GM19025 (cell line): ENCODE data around the gene DELE1.

Experiments
- ATAC-seq: cut with Tn5 transposase; IDR thresholded peaks from one replicate; pipeline ENCODE4 v1.9.1; 2021; ENCODE audit warnings: mild to moderate bottlenecking, low read depth, moderate library complexity; ENCODE audit not compliant: unreplicated experiment

DELE1 gene, protein sequence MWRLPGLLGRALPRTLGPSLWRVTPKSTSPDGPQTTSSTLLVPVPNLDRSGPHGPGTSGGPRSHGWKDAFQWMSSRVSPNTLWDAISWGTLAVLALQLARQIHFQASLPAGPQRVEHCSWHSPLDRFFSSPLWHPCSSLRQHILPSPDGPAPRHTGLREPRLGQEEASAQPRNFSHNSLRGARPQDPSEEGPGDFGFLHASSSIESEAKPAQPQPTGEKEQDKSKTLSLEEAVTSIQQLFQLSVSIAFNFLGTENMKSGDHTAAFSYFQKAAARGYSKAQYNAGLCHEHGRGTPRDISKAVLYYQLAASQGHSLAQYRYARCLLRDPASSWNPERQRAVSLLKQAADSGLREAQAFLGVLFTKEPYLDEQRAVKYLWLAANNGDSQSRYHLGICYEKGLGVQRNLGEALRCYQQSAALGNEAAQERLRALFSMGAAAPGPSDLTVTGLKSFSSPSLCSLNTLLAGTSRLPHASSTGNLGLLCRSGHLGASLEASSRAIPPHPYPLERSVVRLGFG

GRCh38 chr5:141923448-141924313 is at the start of gene DELE1:
Gene DELE1, plus strand, starts transcription at chr5:141923871. Its CDS starts 71 bp downstream, at chr5:141923942.
- ATAC-seq, result peak; percentile 97

GRCh38 chr5:141873933-141874261 is 49.8 kb upstream of the DELE1 start:
- no peak for ATAC-seq

DNA sequence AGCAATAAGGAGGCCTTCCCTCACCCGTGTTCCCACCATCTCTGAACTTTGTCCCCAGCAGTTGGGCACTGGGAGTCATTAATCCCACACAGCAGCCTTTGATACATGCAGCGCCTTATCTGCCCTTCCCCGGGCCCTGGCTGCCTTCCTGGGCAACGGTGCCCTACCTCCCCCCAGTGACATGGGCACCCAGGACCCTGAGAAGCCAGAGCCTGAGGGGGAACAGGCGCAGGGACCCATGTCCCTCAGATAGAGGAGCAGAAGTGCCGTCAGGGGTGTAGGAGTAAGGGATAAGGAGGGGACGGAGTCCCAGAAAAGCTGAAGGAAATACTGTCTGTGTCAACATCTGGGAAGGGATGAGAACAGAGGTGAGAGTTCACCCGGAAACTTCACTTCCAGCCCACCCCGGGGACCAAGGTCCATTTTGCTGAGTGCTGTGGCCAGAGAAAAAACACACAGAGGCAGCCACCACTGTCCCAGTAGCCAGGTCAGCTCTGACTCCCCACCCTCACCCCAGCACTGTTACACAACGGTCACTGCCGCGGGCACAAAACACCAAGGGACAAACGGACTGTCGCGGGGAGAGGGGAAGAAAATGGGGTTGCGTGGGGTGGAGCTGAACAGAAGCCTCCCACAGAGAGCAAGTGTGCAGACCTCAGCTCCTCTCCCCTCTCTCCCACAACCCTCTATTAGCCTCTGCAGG is 49.3 kb upstream of the DELE1 start:
- ATAC-seq, result no peak

GRCh38 chr5:141875022-141875740 is 48.5 kb upstream of the DELE1 start:
- no peak for ATAC-seq

- ATAC-seq, result no peak
Observed at GRCh38 chr5:141875795-141876627, 47.7 kb upstream of the DELE1 start.

DNA sequence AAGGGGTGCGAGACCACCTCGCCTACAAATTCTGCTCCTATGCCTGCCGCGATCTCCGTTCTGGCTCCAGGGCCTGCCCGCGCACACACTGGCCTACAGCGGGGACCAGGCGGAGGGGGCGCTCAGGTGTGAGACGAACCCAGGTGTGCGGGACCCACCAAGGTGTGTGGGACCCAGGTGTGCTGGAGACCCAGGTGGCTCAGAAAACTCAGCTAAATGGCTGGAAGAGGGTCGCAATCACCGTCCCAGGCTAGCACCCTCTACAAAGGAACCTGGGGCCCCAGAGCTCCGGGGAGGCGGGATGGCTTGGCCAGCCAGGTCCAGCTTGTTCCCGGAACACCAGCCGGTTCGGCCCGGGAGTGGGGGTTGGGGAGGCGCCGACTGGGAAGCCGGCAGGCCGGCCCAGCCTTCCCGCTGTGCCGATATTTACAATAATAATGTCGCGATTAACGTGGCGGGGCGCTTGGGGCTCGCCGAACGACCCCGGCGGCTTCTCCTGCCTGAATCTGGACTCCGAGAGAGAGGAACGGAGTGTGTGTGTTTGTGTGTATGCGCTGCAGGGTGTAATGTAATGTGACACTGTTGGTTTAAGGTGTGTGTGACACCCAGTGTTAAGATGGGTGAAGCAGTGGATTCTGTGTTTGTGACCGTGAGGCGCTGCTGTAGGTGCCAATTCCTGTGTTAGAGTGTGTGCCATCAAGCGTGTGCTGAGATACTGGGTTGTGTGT is 46.9 kb upstream of the DELE1 start:
- no peak for ATAC-seq

DNA sequence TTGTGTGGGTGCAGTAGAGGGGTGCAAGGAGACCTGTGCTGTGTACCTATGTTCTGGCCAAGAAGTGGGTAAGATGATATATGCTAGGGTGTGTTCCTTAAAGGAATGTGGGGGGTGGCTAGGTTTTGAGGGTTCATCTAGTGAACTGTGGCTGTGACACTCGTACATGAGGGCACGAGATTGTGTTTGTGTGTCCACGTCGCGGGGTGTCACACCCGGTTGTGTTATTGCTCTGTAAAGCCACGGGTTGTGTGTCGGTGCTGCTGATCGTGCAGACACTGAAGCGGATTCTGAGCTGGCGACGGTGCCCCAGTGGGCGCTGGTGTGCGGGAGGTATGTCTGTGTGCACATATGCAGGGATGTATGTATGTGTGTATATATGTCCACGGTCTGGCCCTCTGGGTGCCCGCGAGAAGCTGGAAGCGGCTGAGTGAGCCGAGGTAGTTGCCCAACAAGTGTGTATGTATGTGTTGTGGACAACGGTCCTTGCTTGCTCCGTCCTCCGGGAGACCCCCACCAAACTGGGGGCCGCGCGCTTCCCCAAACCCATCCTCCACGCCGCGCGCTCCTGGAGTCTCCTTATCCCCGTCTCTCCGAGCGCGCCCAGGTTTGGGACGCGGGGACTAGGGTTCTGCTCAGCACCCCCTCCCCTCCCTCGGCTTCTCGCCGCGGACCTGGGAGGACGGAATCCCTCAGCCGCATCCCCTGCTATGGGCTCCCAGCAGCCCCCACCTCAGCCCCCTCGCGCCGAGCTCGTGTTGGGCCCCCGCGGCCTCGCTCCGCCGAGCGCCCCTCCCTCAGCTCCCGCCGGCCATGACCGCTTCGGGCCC is 46.1 kb upstream of the DELE1 start:
- no peak for ATAC-seq

- no peak for ATAC-seq
Observed at GRCh38 chr5:141878186-141878710, 45.4 kb upstream of the DELE1 start, which contains the start of gene PCDH1. Gene PCDH1, minus strand, starts transcription at chr5:141878410. Its CDS starts 148 bp downstream, at chr5:141878262.

GRCh38 chr5:141878711-141879425 is 44.8 kb upstream of the DELE1 start:
- ATAC-seq, result peak; percentile 89

DNA sequence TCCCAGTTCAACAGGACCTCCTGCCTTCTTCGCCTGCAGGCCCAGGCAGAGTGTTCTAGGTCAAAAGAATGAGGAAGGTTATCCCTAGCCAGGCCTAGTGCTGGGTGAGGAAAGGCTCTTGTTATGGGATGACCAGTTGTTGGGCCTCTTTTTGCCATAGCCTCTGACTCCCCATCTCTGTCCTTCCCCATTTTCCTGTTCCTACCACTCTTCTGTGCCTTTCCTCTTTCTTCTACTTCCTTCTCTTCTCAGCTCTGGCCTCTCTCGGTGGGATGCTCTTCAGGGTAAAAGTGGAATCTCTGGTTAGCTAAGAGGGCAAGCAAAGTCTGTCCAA is 44.3 kb upstream of the DELE1 start:
- ATAC-seq, result no peak

GRCh38 chr5:141879941-141880738 is 43.5 kb upstream of the DELE1 start:
- ATAC-seq, result no peak

DNA sequence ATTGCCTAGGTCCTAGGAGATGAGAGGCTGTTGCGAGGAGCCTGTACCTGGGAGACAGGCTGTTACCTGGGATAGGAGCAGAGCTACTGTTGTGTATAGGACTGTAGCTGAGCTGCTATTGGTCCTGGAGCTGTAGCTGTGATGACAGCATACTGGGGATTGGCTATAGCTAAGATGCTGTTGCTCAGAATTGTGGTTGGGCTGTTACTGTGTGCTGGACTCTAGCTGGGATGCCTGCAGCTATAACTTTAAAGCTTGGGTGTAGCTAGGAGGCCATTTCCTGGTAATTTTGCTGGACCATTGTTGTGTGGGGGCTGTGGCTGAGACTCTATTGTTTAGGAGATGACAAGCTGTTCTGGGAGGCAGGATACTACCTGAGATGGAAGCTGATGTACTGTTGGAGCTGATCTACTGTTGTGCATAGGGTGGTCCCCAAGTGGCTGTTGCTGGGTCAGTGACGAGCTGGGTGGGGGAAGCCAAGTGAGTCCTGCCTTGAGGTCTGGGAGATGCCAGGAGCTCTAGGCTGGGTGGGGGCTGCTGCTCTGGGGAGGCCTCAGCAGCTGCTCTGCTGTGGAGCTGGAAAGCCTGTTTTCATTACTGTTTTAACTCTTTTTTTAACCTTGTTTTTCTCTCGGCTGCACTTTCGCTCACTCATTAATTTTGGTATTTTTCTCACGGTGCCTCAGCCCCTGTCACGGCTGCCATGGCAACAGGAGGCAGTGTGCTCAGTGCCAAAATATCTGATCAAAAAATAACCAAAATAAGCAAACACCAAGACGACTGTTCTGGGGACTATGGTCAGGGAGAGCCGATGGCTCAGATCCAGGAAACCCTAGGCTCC is 42.5 kb upstream of the DELE1 start:
- no peak for ATAC-seq

- ATAC-seq, result no peak
Observed at GRCh38 chr5:141881886-141882285, 41.8 kb upstream of the DELE1 start.

GRCh38 chr5:141882594-141883183 is 41.0 kb upstream of the DELE1 start:
- ATAC-seq, result no peak
